ENCODE measurements around the gene ZNF697. TPM values are rescaled to one million over a fixed set of nuclear protein-coding genes. Genes with fewer than 3 reads are reported as not detected.

Gene ZNF697
- polyA plus RNA-seq, 1 donor from 2014 or later: not detected

- Mint-ChIP-seq H3K27ac (peak overlapping the region in 1 of 3 donors; percentile 32), H3K4me1 (peaks cover 0 to 5% (median 4%) of the 10 kb centered on the region in 3 donors), H3K9me3 (no peaks in the 10 kb centered on the region), H3K4me3 (no peak overlapping the region), H3K27me3 (peaks cover 43% of the 10 kb centered on the region), H3K36me3 (no peaks in the 10 kb centered on the region)
Measured at GRCh38 chr1:119653135-119653838, 5.2 kb upstream of the ZNF697 start.

- no peaks in the 10 kb centered on the region for H3K36me3 Mint-ChIP-seq
- H3K27ac Mint-ChIP-seq: no peak overlapping the region
- no peaks in the 10 kb centered on the region for H3K9me3 Mint-ChIP-seq
- peaks cover 45% of the 10 kb centered on the region for H3K27me3 Mint-ChIP-seq
- H3K4me3 Mint-ChIP-seq: no peak overlapping the region
- peaks cover 0 to 6% (median 4%) of the 10 kb centered on the region in 3 donors for H3K4me1 Mint-ChIP-seq
Measured at GRCh38 chr1:119652587-119652986, 4.5 kb upstream of the ZNF697 start.

GRCh38 chr1:119651641-119652040 lies 3.6 kb upstream of the ZNF697 start:
- no peaks in the 10 kb centered on the region for H3K9me3 Mint-ChIP-seq
- no peak overlapping the region for H3K27ac Mint-ChIP-seq
- H3K4me1 Mint-ChIP-seq: peaks cover 0 to 6% (median 4%) of the 10 kb centered on the region in 3 donors
- H3K27me3 Mint-ChIP-seq: peaks cover 49% of the 10 kb centered on the region
- H3K4me3 Mint-ChIP-seq: no peak overlapping the region
- H3K36me3 Mint-ChIP-seq: no peaks in the 10 kb centered on the region

- Mint-ChIP-seq H3K9me3 (no peaks in the 10 kb centered on the region), H3K4me1 (peaks cover 0 to 6% (median 2%) of the 10 kb centered on the region in 3 donors), H3K4me3 (no peak overlapping the region), H3K27ac (no peak overlapping the region), H3K27me3 (peaks cover 53% of the 10 kb centered on the region), H3K36me3 (no peaks in the 10 kb centered on the region)
Measured at GRCh38 chr1:119651133-119651532, 3.1 kb upstream of the ZNF697 start.

GRCh38 chr1:119648620-119649004 lies 546 bp upstream of the ZNF697 start:
- H3K36me3 Mint-ChIP-seq: no peaks in the 10 kb centered on the region
- H3K4me1 Mint-ChIP-seq: peaks cover 0 to 6% (median 0%) of the 10 kb centered on the region in 3 donors

GRCh38 chr1:119647228-119647733 lies 785 bp downstream of the ZNF697 start:
- Mint-ChIP-seq H3K27me3 (peaks cover 53% of the 10 kb centered on the region), H3K36me3 (no peaks in the 10 kb centered on the region), H3K4me1 (peaks cover 0 to 6% (median 0%) of the 10 kb centered on the region in 3 donors), H3K27ac (no peak overlapping the region), H3K9me3 (no peaks in the 10 kb centered on the region), H3K4me3 (peak overlapping the region in 3 of 4 donors; percentile 48 to 77 (median 62))

More at GRCh38 chr1:119648620-119649004, 546 bp upstream of the ZNF697 start:
- no peaks in the 10 kb centered on the region for H3K9me3 Mint-ChIP-seq
- no peak overlapping the region for H3K27ac Mint-ChIP-seq
- peaks cover 55% of the 10 kb centered on the region for H3K27me3 Mint-ChIP-seq
- H3K4me3 Mint-ChIP-seq: peak overlapping the region; percentile 55 to 93 (median 82)

- peaks cover 53% of the 10 kb centered on the region for H3K27me3 Mint-ChIP-seq
- no peaks in the 10 kb centered on the region for H3K9me3 Mint-ChIP-seq
- peaks cover 0 to 6% (median 0%) of the 10 kb centered on the region in 3 donors for H3K4me1 Mint-ChIP-seq
- peaks cover 1% of the 10 kb centered on the region for H3K36me3 Mint-ChIP-seq
- H3K27ac Mint-ChIP-seq: peak overlapping the region in 1 of 3 donors; percentile 11
- peak overlapping the region in 1 of 4 donors; percentile 24 for H3K4me3 Mint-ChIP-seq
Measured at GRCh38 chr1:119646521-119647227, 1.4 kb downstream of the ZNF697 start.

GRCh38 chr1:119639109-119639508 lies 9.0 kb downstream of the ZNF697 start:
- Mint-ChIP-seq H3K4me3 (no peak overlapping the region), H3K36me3 (peaks cover 1% of the 10 kb centered on the region), H3K9me3 (peaks cover 0 to 2% (median 0%) of the 10 kb centered on the region in 3 donors), H3K4me1 (no peaks in the 10 kb centered on the region), H3K27me3 (peaks cover 13% of the 10 kb centered on the region), H3K27ac (no peak overlapping the region)

- Mint-ChIP-seq H3K9me3 (peaks cover 0 to 2% (median 0%) of the 10 kb centered on the region in 3 donors), H3K4me1 (no peaks in the 10 kb centered on the region), H3K4me3 (no peak overlapping the region), H3K27me3 (peaks cover 15% of the 10 kb centered on the region), H3K36me3 (peaks cover 1% of the 10 kb centered on the region), H3K27ac (no peak overlapping the region)
Measured at GRCh38 chr1:119637710-119638109, 10.4 kb downstream of the ZNF697 start.

- Mint-ChIP-seq H3K27me3 (peaks cover 21% of the 10 kb centered on the region), H3K9me3 (peaks cover 0 to 2% (median 0%) of the 10 kb centered on the region in 3 donors), H3K4me1 (no peaks in the 10 kb centered on the region), H3K4me3 (no peak overlapping the region), H3K27ac (no peak overlapping the region), H3K36me3 (no peaks in the 10 kb centered on the region)
Measured at GRCh38 chr1:119636491-119637089, 11.5 kb downstream of the ZNF697 start.

GRCh38 chr1:119635811-119636390 lies 12.2 kb downstream of the ZNF697 start:
- no peak overlapping the region for H3K27ac Mint-ChIP-seq
- peaks cover 25% of the 10 kb centered on the region for H3K27me3 Mint-ChIP-seq
- H3K4me1 Mint-ChIP-seq: no peaks in the 10 kb centered on the region
- no peaks in the 10 kb centered on the region for H3K36me3 Mint-ChIP-seq
- no peaks in the 10 kb centered on the region for H3K9me3 Mint-ChIP-seq
- H3K4me3 Mint-ChIP-seq: no peak overlapping the region

GRCh38 chr1:119634016-119634415 lies 14.1 kb downstream of the ZNF697 start:
- Mint-ChIP-seq H3K4me3 (no peak overlapping the region), H3K27me3 (peaks cover 40% of the 10 kb centered on the region), H3K27ac (no peak overlapping the region), H3K36me3 (no peaks in the 10 kb centered on the region), H3K9me3 (no peaks in the 10 kb centered on the region), H3K4me1 (no peaks in the 10 kb centered on the region)

- H3K36me3 Mint-ChIP-seq: no peaks in the 10 kb centered on the region
- no peaks in the 10 kb centered on the region for H3K9me3 Mint-ChIP-seq
- H3K4me1 Mint-ChIP-seq: no peaks in the 10 kb centered on the region
- peaks cover 42% of the 10 kb centered on the region for H3K27me3 Mint-ChIP-seq
- no peak overlapping the region for H3K27ac Mint-ChIP-seq
- no peak overlapping the region for H3K4me3 Mint-ChIP-seq
Measured at GRCh38 chr1:119633575-119633974, 14.5 kb downstream of the ZNF697 start.

GRCh38 chr1:119632841-119633240 lies 15.2 kb downstream of the ZNF697 start:
- H3K9me3 Mint-ChIP-seq: no peaks in the 10 kb centered on the region
- peaks cover 49% of the 10 kb centered on the region for H3K27me3 Mint-ChIP-seq

GRCh38 chr1:119632103-119632490 lies 16.0 kb downstream of the ZNF697 start:
- Mint-ChIP-seq H3K4me3 (no peak overlapping the region), H3K9me3 (no peaks in the 10 kb centered on the region), H3K36me3 (no peaks in the 10 kb centered on the region), H3K4me1 (no peaks in the 10 kb centered on the region), H3K27me3 (peaks cover 49% of the 10 kb centered on the region), H3K27ac (no peak overlapping the region)

More at GRCh38 chr1:119632841-119633240, 15.2 kb downstream of the ZNF697 start:
- Mint-ChIP-seq H3K27ac (no peak overlapping the region), H3K4me3 (no peak overlapping the region), H3K36me3 (no peaks in the 10 kb centered on the region), H3K4me1 (no peaks in the 10 kb centered on the region)
